ENCODE results near the gene PAGE4.

Gene PAGE4

DNA sequence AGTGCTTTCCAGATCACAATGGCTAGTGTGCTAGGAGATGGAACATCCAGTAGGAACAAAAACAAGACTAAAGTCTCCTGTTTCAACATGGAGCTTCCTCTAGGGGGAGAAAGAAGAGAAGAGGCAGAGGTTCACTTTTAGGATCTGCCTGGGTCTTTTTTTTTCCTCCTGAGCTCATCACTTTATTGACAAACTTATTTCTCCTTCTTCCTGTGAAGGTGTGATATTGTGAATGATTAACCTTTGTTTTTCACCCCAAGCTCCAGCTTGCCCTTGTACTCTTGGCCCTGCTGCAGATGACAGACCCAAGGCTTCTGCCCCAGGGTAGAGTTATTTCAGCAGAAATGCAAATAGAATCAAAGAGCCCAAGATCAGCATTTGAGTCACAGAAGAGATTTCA lies 13.5 kb downstream of the PAGE4 start:
- no peaks in the 10 kb centered on the region for H3K36me3 ChIP-seq (ENCODE audit: low read length)
- H2AFZ ChIP-seq (ENCODE audit: low read depth, low read length, severe bottlenecking) = no peak overlapping the region
- no peaks in the 10 kb centered on the region for H3K9me2 ChIP-seq (replicated peaks; ENCODE audit: insufficient read depth, low read length)
- no peak overlapping the region for H3K4me3 ChIP-seq (ENCODE audit: insufficient read depth, low read length, poor library complexity, severe bottlenecking)
- H3K9me3 ChIP-seq (ENCODE audit: insufficient read depth, low read length) = no peaks in the 10 kb centered on the region
- H3K4me2 ChIP-seq (ENCODE audit: low read depth, low read length, poor library complexity, severe bottlenecking) = no peak overlapping the region
- no peaks in the 10 kb centered on the region for H3K27me3 ChIP-seq (ENCODE audit: low read length)
- no peaks in the 10 kb centered on the region for H3K79me2 ChIP-seq (ENCODE audit: insufficient read depth, low read length)
- no peaks in the 10 kb centered on the region for H4K20me1 ChIP-seq (ENCODE audit: low read depth, low read length)
- no peaks in the 10 kb centered on the region for H3F3A ChIP-seq (ENCODE audit: insufficient read depth)
- no peak overlapping the region for H3K27ac ChIP-seq (ENCODE audit: low read depth, low read length)
- no peak for TF ChIP-seq CTCF (IDR thresholded peaks at IDR 0.05; ENCODE audit: insufficient read depth, low read length, poor library complexity, severe bottlenecking)
- no peak for TF ChIP-seq EZH2phosphoT487 (conservative IDR thresholded peaks at IDR 0.05; ENCODE audit: low read length)
- H3K9ac ChIP-seq (ENCODE audit: low read length) = no peak overlapping the region

DNA sequence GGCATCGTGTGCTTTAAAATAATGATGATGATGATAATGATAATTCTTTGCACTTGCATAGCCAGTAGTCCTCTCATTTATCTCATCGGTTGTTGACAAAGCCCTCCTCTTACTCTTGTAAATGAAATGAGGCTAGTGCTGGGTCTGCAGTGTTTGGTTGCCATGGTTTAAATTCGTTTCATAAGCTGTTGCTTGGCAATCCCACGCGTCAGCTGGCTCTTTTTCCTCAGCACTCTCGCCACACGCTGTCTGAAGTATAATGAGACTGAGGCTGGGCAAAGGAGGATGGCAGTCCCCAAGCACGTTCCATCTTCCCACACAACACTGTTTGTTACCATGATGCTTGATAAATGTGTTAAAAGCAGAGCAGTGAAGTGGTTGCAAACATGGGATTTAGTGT lies 15.5 kb downstream of the PAGE4 start:
- Histone ChIP-seq H3K79me2 (ENCODE audit: insufficient read depth, low read length) (no peaks in the 10 kb centered on the region), H3K9ac (ENCODE audit: low read length) (no peak overlapping the region), H3K4me2 (ENCODE audit: low read depth, low read length, poor library complexity, severe bottlenecking) (no peak overlapping the region), H4K20me1 (ENCODE audit: low read depth, low read length) (no peaks in the 10 kb centered on the region), H3K9me3 (ENCODE audit: insufficient read depth, low read length) (no peaks in the 10 kb centered on the region), H2AFZ (ENCODE audit: low read depth, low read length, severe bottlenecking) (no peak overlapping the region), H3F3A (ENCODE audit: insufficient read depth) (no peaks in the 10 kb centered on the region), H3K4me3 (ENCODE audit: insufficient read depth, low read length, poor library complexity, severe bottlenecking) (no peak overlapping the region), H3K9me2 (replicated peaks; ENCODE audit: insufficient read depth, low read length) (no peaks in the 10 kb centered on the region), H3K27ac (ENCODE audit: low read depth, low read length) (no peak overlapping the region), H3K36me3 (ENCODE audit: low read length) (no peaks in the 10 kb centered on the region), H3K27me3 (ENCODE audit: low read length) (no peaks in the 10 kb centered on the region)
- no peak for TF ChIP-seq EZH2phosphoT487 (conservative IDR thresholded peaks at IDR 0.05; ENCODE audit: low read length)
- no peak for TF ChIP-seq CTCF (IDR thresholded peaks at IDR 0.05; ENCODE audit: insufficient read depth, low read length, poor library complexity, severe bottlenecking)

GRCh38 chrX:49845701-49846403 lies 16.7 kb downstream of the PAGE4 start:
- Histone ChIP-seq H3K9me2 (replicated peaks; ENCODE audit: insufficient read depth, low read length) (no peaks in the 10 kb centered on the region), H3K9me3 (ENCODE audit: insufficient read depth, low read length) (no peaks in the 10 kb centered on the region), H3K9ac (ENCODE audit: low read length) (no peak overlapping the region), H3K79me2 (ENCODE audit: insufficient read depth, low read length) (no peaks in the 10 kb centered on the region), H3F3A (ENCODE audit: insufficient read depth) (no peaks in the 10 kb centered on the region), H3K27me3 (ENCODE audit: low read length) (no peaks in the 10 kb centered on the region), H3K27ac (ENCODE audit: low read depth, low read length) (no peak overlapping the region), H3K36me3 (ENCODE audit: low read length) (no peaks in the 10 kb centered on the region), H2AFZ (ENCODE audit: low read depth, low read length, severe bottlenecking) (no peak overlapping the region), H4K20me1 (ENCODE audit: low read depth, low read length) (no peaks in the 10 kb centered on the region), H3K4me2 (ENCODE audit: low read depth, low read length, poor library complexity, severe bottlenecking) (no peak overlapping the region), H3K4me3 (ENCODE audit: insufficient read depth, low read length, poor library complexity, severe bottlenecking) (no peak overlapping the region)
- TF ChIP-seq CTCF (IDR thresholded peaks at IDR 0.05; ENCODE audit: insufficient read depth, low read length, poor library complexity, severe bottlenecking) (no peak), EZH2phosphoT487 (conservative IDR thresholded peaks at IDR 0.05; ENCODE audit: low read length) (no peak)
